Naive thymus-derived CD8-positive, alpha-beta T cell (primary cell): Measurements from ENCODE around the gene TAGLN3. TPM values are rescaled to one million over a fixed set of nuclear protein-coding genes. Genes with fewer than 3 reads are reported as not detected.

Experiments
- ATAC-seq, 2 donors: fragments of 150-1000 bp; cut with Tn5 transposase in 1 of 2; sonication (Bioruptor Pico), chemical (Tn5 transposase) in 1 of 2; 1 replicate in 1 of 2; 2 replicates in 1 of 2; pipeline ENCODE4 v1.10.0; 2021; ENCODE audit warnings: mild to moderate bottlenecking in 2 of 2, moderate library complexity in 2 of 2
- POLR2A ChIA-PET: fragments of 350-600 bp; sonication (Branson Sonifier 250); formaldehyde crosslinking; loops from one replicate; lab custom pipeline; 2021; ENCODE audit warnings: antibody characterized with exemption; lab: Charles Lee
- DNase-seq, 10 donors: peaks; one replicate each; pipeline versions ENCODE4 v3.0.0 to v3.0.0-alpha.2; 2020 to 2022
- H3K27ac Mint-ChIP-seq, 10 donors: one replicate each; pipeline ENCODE4 v1.8.0; 2020 to 2022; ENCODE audit warnings: mild to moderate bottlenecking in 10 of 10, mixed read lengths in 10 of 10, moderate library complexity in 4 of 10, inconsistent platforms in 1 of 10
- H3K27me3 Mint-ChIP-seq, 5 donors: one replicate each; pipeline ENCODE4 v1.8.0; 2021 to 2022; ENCODE audit warnings: mixed read lengths in 5 of 5
- H3K36me3 Mint-ChIP-seq, 3 donors: one replicate each; pipeline ENCODE4 v1.8.0; 2020 to 2022; ENCODE audit warnings: mixed read lengths in 3 of 3, mild to moderate bottlenecking in 2 of 3, inconsistent platforms in 1 of 3
- H3K4me1 Mint-ChIP-seq, 4 donors: one replicate each; pipeline ENCODE4 v1.8.0; 2021 to 2022; ENCODE audit warnings: mixed read lengths in 4 of 4
- H3K4me3 Mint-ChIP-seq, 10 donors: one replicate each; pipeline ENCODE4 v1.8.0; 2020 to 2022; ENCODE audit warnings: mild to moderate bottlenecking in 10 of 10, mixed read lengths in 10 of 10, moderate library complexity in 6 of 10, inconsistent platforms in 1 of 10
- H3K9me3 Mint-ChIP-seq, 9 donors: one replicate each; pipeline ENCODE4 v1.8.0; 2020 to 2022; ENCODE audit warnings: mixed read lengths in 9 of 9, mild to moderate bottlenecking in 3 of 9, inconsistent platforms in 1 of 9, moderate library complexity in 1 of 9
- polyA plus RNA-seq, 3 donors: library from polyadenylated mRNA; unstranded; fragments of 300-500 nt; fragmentation: Illumina TruSeq; gene quantifications; one replicate each; pipeline ENCODE4 v1.2.3, GENCODE V29; 2021
- total RNA-seq, 8 experiments: library from RNA in 2 of 8; stranded (reverse) in 2 of 8; gene quantifications; one replicate each; pipeline ENCODE4 v1.2.3 and lab custom pipeline; 2021 to 2026

The TAGLN3 gene
- total and polyA plus RNA-seq, 5 experiments from 2014 or later: not detected

GRCh38 chr3:112003321-112004080, 4.8 kb downstream of the TAGLN3 start:
- H3K4me3 Mint-ChIP-seq: peak overlapping the region in 2 of 10 donors; percentile 26 to 53
- DNase-seq: no peak
- H3K4me1 Mint-ChIP-seq: peaks cover 23 to 40% (median 37%) of the 10 kb centered on the region in 4 donors
- POLR2A ChIA-PET: interaction anchor here (0.7 to 1.2 kb wide), 2 partner anchors 24 to 25 kb away, joined by 4 read pairs; partner anchors contain the start of gene ABHD10
- H3K36me3 Mint-ChIP-seq: no peaks in the 10 kb centered on the region
- H3K27ac Mint-ChIP-seq: peak overlapping the region in 6 of 10 donors; percentile 28 to 77 (median 56)
- H3K27me3 Mint-ChIP-seq: peaks cover 0 to 5% (median 0%) of the 10 kb centered on the region in 5 donors
- H3K9me3 Mint-ChIP-seq: no peaks in the 10 kb centered on the region
- peak in 1 of 2 donors; percentile 35 for ATAC-seq

- H3K4me1 Mint-ChIP-seq: peaks cover 22 to 33% (median 31%) of the 10 kb centered on the region in 4 donors
- peak overlapping the region in 1 of 10 donors; percentile 42 for H3K27ac Mint-ChIP-seq
- POLR2A ChIA-PET: interaction anchor here (0.7 kb wide), 1 partner anchor 25 kb away, joined by 4 read pairs; the partner anchor contains the start of gene ABHD10
- no peak for DNase-seq
- no peaks in the 10 kb centered on the region for H3K9me3 Mint-ChIP-seq
- ATAC-seq: no peak
- H3K36me3 Mint-ChIP-seq: no peaks in the 10 kb centered on the region
- H3K27me3 Mint-ChIP-seq: peaks cover 0 to under 1% (median 0%) of the 10 kb centered on the region in 5 donors
- H3K4me3 Mint-ChIP-seq: no peak overlapping the region
Measured at GRCh38 chr3:112004187-112004586, 5.5 kb downstream of the TAGLN3 start.

- Mint-ChIP-seq H3K27ac (no peak overlapping the region), H3K27me3 (no peaks in the 10 kb centered on the region)
- ATAC-seq: no peak
Measured at GRCh38 chr3:112004669-112005068, 5.9 kb downstream of the TAGLN3 start.

GRCh38 chr3:112005091-112005672, 6.5 kb downstream of the TAGLN3 start:
- POLR2A ChIA-PET: no interaction called here
- Mint-ChIP-seq H3K4me1 (peaks cover 22 to 28% (median 25%) of the 10 kb centered on the region in 4 donors), H3K27me3 (no peaks in the 10 kb centered on the region), H3K27ac (no peak overlapping the region), H3K36me3 (no peaks in the 10 kb centered on the region), H3K4me3 (no peak overlapping the region), H3K9me3 (no peaks in the 10 kb centered on the region)
- DNase-seq: no peak
- no peak for ATAC-seq

More at GRCh38 chr3:112004669-112005068, 5.9 kb downstream of the TAGLN3 start:
- Mint-ChIP-seq H3K4me3 (no peak overlapping the region), H3K36me3 (no peaks in the 10 kb centered on the region), H3K9me3 (no peaks in the 10 kb centered on the region), H3K4me1 (peaks cover 22 to 28% (median 28%) of the 10 kb centered on the region in 4 donors)
- POLR2A ChIA-PET: interaction anchor here (0.7 kb wide), 1 partner anchor 25 kb away, joined by 4 read pairs; the partner anchor contains the start of gene ABHD10
- no peak for DNase-seq

DNA sequence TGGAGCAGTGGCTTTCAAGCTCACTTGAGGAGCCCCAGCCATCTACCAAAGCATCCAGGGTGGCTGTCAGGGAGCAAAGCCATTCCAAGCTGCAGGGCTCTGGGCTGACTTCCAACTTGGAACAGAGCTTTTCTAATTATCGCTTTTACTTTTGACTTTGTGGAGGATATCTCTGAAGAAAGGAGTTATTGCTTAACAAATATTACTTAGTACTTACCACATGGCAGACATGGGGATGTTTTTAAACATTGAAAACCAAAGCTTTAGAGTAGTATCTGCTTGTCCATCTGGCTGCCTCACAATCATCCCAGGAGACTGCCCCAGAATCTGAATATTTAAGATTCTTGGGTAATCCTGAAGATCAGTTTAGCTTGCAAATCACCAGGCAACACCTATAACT, 8.9 kb downstream of the TAGLN3 start:
- POLR2A ChIA-PET: no interaction called here
- Mint-ChIP-seq H3K27me3 (no peaks in the 10 kb centered on the region), H3K27ac (no peak overlapping the region), H3K4me1 (peaks cover 13 to 20% (median 16%) of the 10 kb centered on the region in 4 donors), H3K4me3 (no peak overlapping the region), H3K9me3 (no peaks in the 10 kb centered on the region), H3K36me3 (no peaks in the 10 kb centered on the region)
- DNase-seq: no peak
- ATAC-seq: no peak

GRCh38 chr3:112009670-112010069, 10.9 kb downstream of the TAGLN3 start:
- H3K9me3 Mint-ChIP-seq: no peaks in the 10 kb centered on the region
- no peak for DNase-seq
- ATAC-seq: no peak
- no peaks in the 10 kb centered on the region for H3K36me3 Mint-ChIP-seq
- no peak overlapping the region for H3K27ac Mint-ChIP-seq
- peaks cover 2 to 17% (median 6%) of the 10 kb centered on the region in 4 donors for H3K4me1 Mint-ChIP-seq
- no peaks in the 10 kb centered on the region for H3K27me3 Mint-ChIP-seq
- POLR2A ChIA-PET: no interaction called here
- no peak overlapping the region for H3K4me3 Mint-ChIP-seq

DNA sequence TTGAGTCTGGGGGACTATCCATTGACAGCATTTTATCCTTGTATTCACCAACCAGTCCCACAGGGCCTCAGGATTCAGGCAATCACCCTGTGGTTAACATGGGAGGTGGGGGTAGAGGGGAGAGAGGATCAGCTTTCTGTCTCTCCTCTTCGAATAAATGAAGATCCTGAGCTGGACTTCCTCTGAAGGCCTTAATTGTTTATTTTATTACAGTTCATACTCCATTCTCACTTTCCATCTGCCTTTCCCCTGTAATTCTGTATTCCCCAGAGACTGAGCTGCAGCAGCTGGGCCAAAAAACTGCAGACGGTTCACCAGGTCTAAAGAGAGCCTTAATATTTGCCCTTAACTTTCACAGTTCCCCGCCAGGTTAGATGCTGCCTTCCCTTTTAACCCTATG, 11.9 kb downstream of the TAGLN3 start:
- Mint-ChIP-seq H3K36me3 (no peaks in the 10 kb centered on the region), H3K27me3 (no peaks in the 10 kb centered on the region), H3K4me1 (peaks cover 2 to 17% (median 6%) of the 10 kb centered on the region in 4 donors), H3K4me3 (no peak overlapping the region), H3K27ac (no peak overlapping the region), H3K9me3 (no peaks in the 10 kb centered on the region)
- no peak for DNase-seq
- POLR2A ChIA-PET: interaction anchor here (0.5 kb wide), 1 partner anchor 193 kb away, joined by 3 read pairs; no protein-coding TSS in a partner anchor
- ATAC-seq: no peak

DNA sequence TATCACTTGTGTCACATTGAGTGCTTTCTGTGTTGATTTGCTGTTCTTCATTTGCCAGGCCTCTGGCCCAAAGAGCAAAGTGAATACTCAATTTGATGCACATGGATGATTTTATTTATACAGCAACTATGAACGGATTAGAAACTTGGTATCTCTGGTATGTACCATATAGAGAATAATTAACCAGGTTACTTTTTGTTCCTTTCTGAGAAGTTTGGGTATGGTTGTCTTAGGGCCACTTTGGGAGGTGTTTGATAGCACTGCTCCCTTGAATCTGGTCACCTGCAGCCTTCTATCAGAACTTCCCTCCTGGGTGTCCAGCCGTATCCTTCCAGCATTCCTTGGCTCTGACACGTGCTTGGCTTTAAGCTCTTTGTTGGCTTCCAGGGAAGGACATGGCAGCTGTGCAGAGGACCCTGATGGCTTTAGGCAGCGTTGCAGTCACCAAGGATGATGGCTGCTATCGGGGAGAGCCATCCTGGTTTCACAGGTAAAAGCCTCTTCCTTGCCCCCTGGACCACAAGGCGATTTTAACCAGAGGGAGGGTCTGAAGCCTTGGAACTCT, 12.7 kb downstream of the TAGLN3 start:
- Mint-ChIP-seq H3K27me3 (no peaks in the 10 kb centered on the region), H3K36me3 (no peaks in the 10 kb centered on the region), H3K9me3 (no peaks in the 10 kb centered on the region), H3K4me3 (no peak overlapping the region), H3K4me1 (peaks cover 2 to 17% (median 6%) of the 10 kb centered on the region in 4 donors), H3K27ac (no peak overlapping the region)
- DNase-seq (no peak), ATAC-seq (no peak)
- POLR2A ChIA-PET: interaction anchor here (0.9 kb wide), 1 partner anchor 22 kb away, joined by 3 read pairs; no protein-coding TSS in a partner anchor

GRCh38 chr3:112012205-112012992, 13.7 kb downstream of the TAGLN3 start:
- Mint-ChIP-seq H3K27me3 (no peaks in the 10 kb centered on the region), H3K9me3 (no peaks in the 10 kb centered on the region), H3K4me3 (no peak overlapping the region), H3K27ac (no peak overlapping the region), H3K36me3 (no peaks in the 10 kb centered on the region), H3K4me1 (peaks cover 2 to 17% (median 6%) of the 10 kb centered on the region in 4 donors)
- DNase-seq (no peak), ATAC-seq (no peak)
- POLR2A ChIA-PET: interaction anchor here (0.9 to 1.3 kb wide), 2 partner anchors 21 to 23 kb away, joined by 3 to 4 read pairs; no protein-coding TSS in a partner anchor

- DNase-seq: peak; percentile 18 to 65 (median 42)
- no peaks in the 10 kb centered on the region for H3K36me3 Mint-ChIP-seq
- ATAC-seq: peak; percentile 75 to 84
- peak overlapping the region in 1 of 10 donors; percentile 47 for H3K27ac Mint-ChIP-seq
- no peaks in the 10 kb centered on the region for H3K27me3 Mint-ChIP-seq
- peaks cover 2 to 17% (median 6%) of the 10 kb centered on the region in 4 donors for H3K4me1 Mint-ChIP-seq
- H3K9me3 Mint-ChIP-seq: no peaks in the 10 kb centered on the region
- POLR2A ChIA-PET: interaction anchor here (1.0 to 1.3 kb wide), 2 partner anchors 21 to 34 kb away, joined by 4 to 5 read pairs; partner anchors contain the start of gene ABHD10
- peak overlapping the region in 2 of 10 donors; percentile 30 to 48 for H3K4me3 Mint-ChIP-seq
Measured at GRCh38 chr3:112013058-112013783, 14.5 kb downstream of the TAGLN3 start.

- DNase-seq: no peak
- peaks cover 2 to 17% (median 6%) of the 10 kb centered on the region in 4 donors for H3K4me1 Mint-ChIP-seq
- POLR2A ChIA-PET: interaction anchor here (1.0 kb wide), 1 partner anchor 35 kb away, joined by 5 read pairs; the partner anchor contains the start of gene ABHD10
Measured at GRCh38 chr3:112013784-112014143, 15.0 kb downstream of the TAGLN3 start.

More at GRCh38 chr3:112013784-112014143, 15.0 kb downstream of the TAGLN3 start:
- Mint-ChIP-seq H3K9me3 (no peaks in the 10 kb centered on the region), H3K36me3 (no peaks in the 10 kb centered on the region), H3K27me3 (no peaks in the 10 kb centered on the region), H3K27ac (no peak overlapping the region), H3K4me3 (peak overlapping the region in 1 of 10 donors; percentile 30)
- ATAC-seq: peak in 1 of 2 donors; percentile 12
